Hepatocyte (in vitro differentiated cells): Measurements from ENCODE around the gene CENPQ. TPM values are rescaled to one million over a fixed set of nuclear protein-coding genes. Genes with fewer than 3 reads are reported as not detected.

Experiments
- DNase-seq: peaks from one replicate; pipeline ENCODE4 v3.0.0-alpha.2; 2016; ENCODE audit warnings: low spot score
- H2AFZ ChIP-seq: fragments of 200-600 bp; sonication (generic); 2 replicates; pipeline ENCODE4 v1.6.0; 2016; ENCODE audit warnings: antibody characterized with exemption, mild to moderate bottlenecking
- H3K27ac ChIP-seq: fragments of 200-600 bp; sonication (generic); 2 replicates; pipeline ENCODE4 v1.5.1; 2016; ENCODE audit warnings: mild to moderate bottlenecking
- H3K27me3 ChIP-seq: fragments of 200-600 bp; sonication (generic); 2 replicates; pipeline ENCODE4 v1.6.1; 2016
- H3K36me3 ChIP-seq: fragments of 200-600 bp; sonication (generic); replicated peaks from 2 replicates; pipeline ENCODE4 v1.5.1; 2016; ENCODE audit warnings: low read depth; ENCODE audit not compliant: insufficient read depth
- H3K4me1 ChIP-seq: fragments of 200-600 bp; sonication (generic); 2 replicates; pipeline ENCODE4 v1.5.1; 2016; ENCODE audit warnings: mild to moderate bottlenecking, moderate library complexity; ENCODE audit not compliant: insufficient read depth
- H3K4me2 ChIP-seq: fragments of 200-600 bp; sonication (generic); 2 replicates; pipeline ENCODE4 v1.6.0; 2016
- H3K4me3 ChIP-seq: fragments of 200-600 bp; sonication (generic); 2 replicates; pipeline ENCODE4 v1.5.1; 2016; ENCODE audit warnings: mild to moderate bottlenecking
- H3K79me2 ChIP-seq: fragments of 200-600 bp; sonication (generic); 2 replicates; pipeline ENCODE4 v1.6.0; 2017; ENCODE audit warnings: mild to moderate bottlenecking
- H3K9me2 ChIP-seq: fragments of 200-600 bp; sonication (generic); replicated peaks from 2 replicates; pipeline ENCODE4 v1.6.0; 2017; ENCODE audit warnings: mild to moderate bottlenecking; ENCODE audit not compliant: insufficient read depth
- H3K9me3 ChIP-seq: fragments of 200-600 bp; sonication (generic); 2 replicates; pipeline ENCODE4 v1.5.1; 2016; ENCODE audit warnings: low read depth, mild to moderate bottlenecking
- H4K20me1 ChIP-seq: fragments of 200-600 bp; sonication (generic); 2 replicates; pipeline ENCODE4 v1.6.0; 2016; ENCODE audit warnings: mild to moderate bottlenecking; ENCODE audit not compliant: insufficient read depth, poor library complexity, severe bottlenecking
- EZH2 ChIP-seq: fragments of 200-600 bp; sonication (generic); IDR thresholded peaks from 2 replicates; pipeline ENCODE4 v1.6.1; 2016; ENCODE audit warnings: antibody characterized with exemption, mild to moderate bottlenecking, borderline replicate concordance
- EZH2phosphoT487 ChIP-seq: fragments of 200-600 bp; sonication (generic); IDR thresholded peaks from one replicate; pipeline ENCODE4 v1.6.1; 2018; ENCODE audit warnings: antibody characterized with exemption, mild to moderate bottlenecking, low read depth, moderate library complexity; ENCODE audit not compliant: unreplicated experiment, severe bottlenecking
- WGBS: methylation state at CpG from one replicate; pipeline ENCODE4 v1.1.6; 2016; ENCODE audit warnings: low lambda C conversion rate; ENCODE audit errors: missing lambda C conversion rate; 5-methylcytosine and 5-hydroxymethylcytosine counted together
- polyA plus RNA-seq: library from polyadenylated mRNA; unstranded; fragments of >200 nt; fragmentation: Nextera tagmentation; extraction: Ambion mirVana; gene quantifications from 2 replicates; pipeline ENCODE4 v1.2.1, GENCODE V29; 2016
- total RNA-seq: library from RNA; depleted of rRNA; stranded (reverse); fragments of >200 nt; gene quantifications from 2 replicates; pipeline ENCODE4 v1.2.3, GENCODE V29; 2014
- TF ChIP-seq, protein P1 (sequence below): fragments of 200-600 bp; sonication (generic); IDR thresholded peaks from 2 replicates; pipeline ENCODE4 v1.5.1; 2016; ENCODE audit warnings: antibody characterized with exemption, mild to moderate bottlenecking; ENCODE audit not compliant: poor library complexity

The CENPQ gene
- total and polyA plus RNA-seq, 2 experiments from 2014 or later = 4.4 to 5.0 TPM

DNA sequence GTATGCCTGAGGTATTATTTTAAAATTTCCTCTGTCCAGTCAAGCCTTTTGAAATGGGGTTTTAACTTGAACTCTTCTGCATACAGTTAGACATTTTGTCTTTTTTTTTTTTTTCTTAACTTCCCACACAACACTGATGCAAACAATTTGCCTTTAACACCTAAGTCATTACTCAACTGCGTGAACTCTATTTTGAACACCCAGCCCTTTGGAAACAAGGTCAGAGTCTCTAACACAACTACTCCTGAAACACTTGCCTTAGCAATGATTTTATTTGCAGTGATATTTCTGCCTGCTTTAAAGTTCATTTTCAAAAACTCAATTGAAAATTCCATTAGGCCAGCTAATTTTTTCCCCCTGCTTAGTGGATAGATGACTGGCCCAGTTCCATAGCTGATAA is 60.7 kb downstream of the CENPQ start:
- WGBS = 77% methylated on average over 1 of the region's 1 CpG
- Histone ChIP-seq H3K9me3 (no peaks in the 10 kb centered on the region), H3K4me3 (no peak overlapping the region), H3K9me2 (no peaks in the 10 kb centered on the region), H3K4me1 (peaks cover 7% of the 10 kb centered on the region), H3K27ac (no peak overlapping the region), H3K36me3 (no peaks in the 10 kb centered on the region), H3K4me2 (peak overlapping the region; percentile 41), H3K27me3 (no peaks in the 10 kb centered on the region), H2AFZ (no peak overlapping the region), H4K20me1 (no peaks in the 10 kb centered on the region), H3K79me2 (no peaks in the 10 kb centered on the region)
- no peak for TF ChIP-seq EZH2phosphoT487
- TF ChIP-seq EZH2 = no peak
- TF ChIP-seq, protein P1, sequence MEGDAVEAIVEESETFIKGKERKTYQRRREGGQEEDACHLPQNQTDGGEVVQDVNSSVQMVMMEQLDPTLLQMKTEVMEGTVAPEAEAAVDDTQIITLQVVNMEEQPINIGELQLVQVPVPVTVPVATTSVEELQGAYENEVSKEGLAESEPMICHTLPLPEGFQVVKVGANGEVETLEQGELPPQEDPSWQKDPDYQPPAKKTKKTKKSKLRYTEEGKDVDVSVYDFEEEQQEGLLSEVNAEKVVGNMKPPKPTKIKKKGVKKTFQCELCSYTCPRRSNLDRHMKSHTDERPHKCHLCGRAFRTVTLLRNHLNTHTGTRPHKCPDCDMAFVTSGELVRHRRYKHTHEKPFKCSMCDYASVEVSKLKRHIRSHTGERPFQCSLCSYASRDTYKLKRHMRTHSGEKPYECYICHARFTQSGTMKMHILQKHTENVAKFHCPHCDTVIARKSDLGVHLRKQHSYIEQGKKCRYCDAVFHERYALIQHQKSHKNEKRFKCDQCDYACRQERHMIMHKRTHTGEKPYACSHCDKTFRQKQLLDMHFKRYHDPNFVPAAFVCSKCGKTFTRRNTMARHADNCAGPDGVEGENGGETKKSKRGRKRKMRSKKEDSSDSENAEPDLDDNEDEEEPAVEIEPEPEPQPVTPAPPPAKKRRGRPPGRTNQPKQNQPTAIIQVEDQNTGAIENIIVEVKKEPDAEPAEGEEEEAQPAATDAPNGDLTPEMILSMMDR = no peak
- no peak for DNase-seq

DNA sequence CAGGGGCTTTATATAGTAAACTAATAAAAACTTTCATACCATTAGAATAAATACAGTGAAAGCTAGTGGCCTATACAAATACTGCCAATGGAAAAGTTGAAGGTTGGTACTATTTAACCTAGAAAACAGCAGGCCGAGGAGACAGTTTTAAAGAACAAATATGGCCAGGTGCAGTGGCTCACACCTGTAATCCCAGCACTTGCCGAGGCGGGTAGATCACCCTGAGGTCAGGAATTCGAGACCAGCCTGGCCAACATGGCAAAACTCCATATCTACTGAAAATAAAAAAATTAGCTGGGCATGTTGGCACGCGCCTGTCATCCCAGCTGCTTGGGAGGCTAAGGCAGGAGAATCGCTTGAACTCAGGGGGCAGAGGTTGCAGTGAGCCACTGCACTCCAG is 61.4 kb downstream of the CENPQ start:
- Histone ChIP-seq H3K36me3 (no peaks in the 10 kb centered on the region), H3K27ac (no peak overlapping the region)
- WGBS = 71% methylated on average over 7 of the region's 7 CpGs

DNA sequence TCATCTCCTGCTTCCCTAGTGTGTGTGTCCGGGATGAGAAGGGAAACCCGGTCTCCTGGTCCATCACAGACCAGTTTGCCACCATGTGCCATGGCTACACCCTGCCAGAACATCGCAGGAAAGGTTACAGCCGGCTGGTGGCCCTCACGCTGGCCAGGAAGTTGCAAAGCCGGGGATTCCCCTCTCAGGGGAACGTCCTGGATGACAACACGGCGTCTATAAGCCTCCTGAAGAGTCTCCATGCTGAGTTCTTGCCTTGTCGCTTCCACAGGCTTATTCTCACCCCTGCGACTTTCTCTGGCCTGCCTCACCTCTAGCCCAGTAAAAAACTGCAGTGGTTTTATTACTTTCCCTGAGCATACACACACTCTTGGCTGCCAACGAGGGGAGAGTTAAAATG is 63.4 kb downstream of the CENPQ start:
- Histone ChIP-seq H3K9me3 (no peaks in the 10 kb centered on the region), H3K36me3 (no peaks in the 10 kb centered on the region), H3K4me1 (peaks cover 7% of the 10 kb centered on the region), H3K27ac (no peak overlapping the region), H3K9me2 (no peaks in the 10 kb centered on the region), H3K4me2 (no peak overlapping the region), H3K27me3 (no peaks in the 10 kb centered on the region), H4K20me1 (no peaks in the 10 kb centered on the region), H2AFZ (no peak overlapping the region), H3K79me2 (no peaks in the 10 kb centered on the region), H3K4me3 (no peak overlapping the region)
- 84% methylated on average over 12 of the region's 12 CpGs for WGBS
- TF ChIP-seq, protein P1 = no peak
- TF ChIP-seq EZH2 (no peak), EZH2phosphoT487 (no peak)
- no peak for DNase-seq

More for the DNA sequence above, 61.4 kb downstream of the CENPQ start:
- no peak overlapping the region for H2AFZ ChIP-seq
- H3K9me3 ChIP-seq = no peaks in the 10 kb centered on the region
- no peak overlapping the region for H3K4me2 ChIP-seq
- H3K4me3 ChIP-seq = no peak overlapping the region
- H3K4me1 ChIP-seq = peaks cover 7% of the 10 kb centered on the region
- H3K9me2 ChIP-seq = no peaks in the 10 kb centered on the region
- no peaks in the 10 kb centered on the region for H3K79me2 ChIP-seq
- DNase-seq = no peak
- H3K27me3 ChIP-seq = no peaks in the 10 kb centered on the region
- no peaks in the 10 kb centered on the region for H4K20me1 ChIP-seq
- TF ChIP-seq EZH2 (no peak), EZH2phosphoT487 (no peak)
- TF ChIP-seq, protein P1 = no peak

DNA sequence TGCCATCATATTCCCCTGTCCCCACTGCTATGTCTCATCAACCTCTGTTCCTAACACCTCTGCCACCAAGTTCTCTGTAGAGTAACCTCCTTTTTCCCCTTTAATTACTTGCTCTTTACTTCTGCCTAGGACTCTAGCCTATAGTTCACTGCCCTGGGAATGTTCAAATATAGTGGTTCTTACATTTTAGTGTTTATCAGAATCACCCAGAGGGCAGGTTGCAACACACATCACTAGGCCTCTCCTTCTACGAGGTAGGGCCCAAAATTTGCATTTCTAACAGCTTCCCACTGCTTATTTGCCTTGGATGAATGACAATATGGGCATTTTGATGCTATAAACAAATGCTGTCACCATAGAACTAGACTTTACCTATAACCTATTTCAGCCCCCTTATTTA is 64.2 kb downstream of the CENPQ start:
- no peaks in the 10 kb centered on the region for H3K9me3 ChIP-seq
- no peak overlapping the region for H2AFZ ChIP-seq
- no peaks in the 10 kb centered on the region for H4K20me1 ChIP-seq
- no peak overlapping the region for H3K4me3 ChIP-seq
- no peak overlapping the region for H3K4me2 ChIP-seq
- H3K79me2 ChIP-seq = no peaks in the 10 kb centered on the region
- H3K4me1 ChIP-seq = peaks cover 7% of the 10 kb centered on the region
- no peaks in the 10 kb centered on the region for H3K27me3 ChIP-seq
- H3K27ac ChIP-seq = no peak overlapping the region
- no peaks in the 10 kb centered on the region for H3K36me3 ChIP-seq
- TF ChIP-seq EZH2phosphoT487 = no peak
- TF ChIP-seq, protein P1 = no peak
- no peak for TF ChIP-seq EZH2
- no peak for DNase-seq
- 52% methylated on average over 1 of the region's 1 CpG for WGBS
- H3K9me2 ChIP-seq = no peaks in the 10 kb centered on the region
